Upper lobe of left lung (tissue), 6 donors: Measurements from ENCODE around the gene GFOD1. TPM values are rescaled to one million over a fixed set of nuclear protein-coding genes. Genes with fewer than 3 reads are reported as not detected.
A peak's percentile ranks its signal among the peaks of the same experiment; 100 is the strongest.

Experiments
- ATAC-seq, 2 donors: fragments of 200-7000 bp; cut with Tn5 transposase; one replicate each; pipeline ENCODE4 v1.9.1; 2022; ENCODE audit warnings: mild to moderate bottlenecking in 2 of 2, moderate library complexity in 2 of 2; ENCODE audit not compliant: low FRiP score in 2 of 2
- DNase-seq, 2 donors: peaks; one replicate each; pipeline ENCODE4 v3.0.0-alpha.2; 2019 to 2020
- H3K27ac ChIP-seq, 4 donors: fragments of 200-600 bp; sonication (generic); one replicate each; pipeline ENCODE4 v1.5.1; 2016 to 2019
- H3K27me3 ChIP-seq, 4 donors: fragments of 200-600 bp; sonication (generic); one replicate each; pipeline ENCODE4 v1.5.1; 2017 to 2019
- H3K36me3 ChIP-seq, 4 donors: fragments of 200-600 bp; sonication (generic); one replicate each; pipeline ENCODE4 v1.5.1; 2016 to 2019
- H3K4me1 ChIP-seq, 4 donors: fragments of 200-600 bp; sonication (generic); one replicate each; pipeline ENCODE4 v1.5.1; 2018 to 2019
- H3K4me3 ChIP-seq, 4 donors: fragments of 200-600 bp; sonication (generic); one replicate each; pipeline ENCODE4 v1.5.1; 2017 to 2019; ENCODE audit warnings: mild to moderate bottlenecking in 2 of 4, moderate library complexity in 1 of 4
- H3K9me3 ChIP-seq, 4 donors: fragments of 200-600 bp; sonication (generic); one replicate each; pipeline ENCODE4 v1.5.1; 2018 to 2019
- EP300 ChIP-seq, 4 donors: sonication (generic); formaldehyde crosslinking; IDR thresholded peaks; one replicate each; pipeline ENCODE4 v1.5.1; 2017; ENCODE audit warnings: antibody characterized with exemption in 4 of 4, control low read depth in 2 of 4
- POLR2A ChIP-seq, 4 donors: fragments of 450-650 bp; IDR thresholded peaks; one replicate each; pipeline ENCODE4 v1.5.1; 2016 to 2017; ENCODE audit warnings: antibody characterized with exemption in 4 of 4, mild to moderate bottlenecking in 2 of 4
- POLR2AphosphoS5 ChIP-seq, 2 donors: sonication (generic); formaldehyde crosslinking; IDR thresholded peaks; one replicate each; pipeline ENCODE4 v1.5.1; 2017; ENCODE audit warnings: antibody characterized with exemption in 2 of 2
- WGBS, 2 donors: methylation state at CpG; one replicate each; pipeline ENCODE4 v1.1.5; 2017 to 2018; 5-methylcytosine and 5-hydroxymethylcytosine counted together
- total RNA-seq, 6 donors: library from RNA; depleted of rRNA in 4 of 6; stranded (reverse); fragments of >200 nt in 4 of 6; gene quantifications; one replicate each; pipeline versions ENCODE4 v1.1.0 to v1.2.1, GENCODE V29; 2016 to 2021
- TF ChIP-seq, protein P1 (sequence below), 6 experiments: fragments of 450-650 bp in 4 of 6; fragments of 200-600 bp in 2 of 6; sonication (generic) in 2 of 6; IDR thresholded peaks; one replicate each; pipeline ENCODE4 v1.5.1; 2016 to 2019; ENCODE audit warnings: antibody characterized with exemption in 6 of 6
- donor health status: DM: no; HTN: no; CAD: no; lungs with moderate emphysema.
- donor health status: DM: no; HTN: yes; CAD: no; lungs with severe emphysema.

The GFOD1 gene
- total RNA-seq, 6 donors from 2014 or later, result 22.8 to 37.7 (median 25.8) TPM

DNA sequence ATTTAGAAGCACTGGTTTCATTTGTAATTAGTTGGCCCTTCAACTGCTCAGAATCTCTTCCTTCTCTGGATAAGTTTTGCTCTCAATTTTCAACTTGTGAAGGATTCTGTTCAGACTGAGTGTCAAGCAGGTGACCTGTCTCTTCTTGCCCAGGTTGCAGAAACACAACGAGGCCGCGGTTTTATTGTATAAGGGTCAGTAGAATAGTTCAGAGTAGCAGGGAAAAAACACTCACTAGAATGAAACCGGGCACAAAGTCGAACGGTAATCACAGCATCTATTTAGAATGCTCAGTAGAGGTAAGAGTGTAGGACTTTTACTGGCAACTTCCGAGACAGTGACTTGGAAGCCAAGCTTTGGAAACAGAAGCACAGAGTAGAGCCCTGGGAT is 17.9 kb upstream of the GFOD1 start:
- no peak for DNase-seq
- TF ChIP-seq, protein P1, sequence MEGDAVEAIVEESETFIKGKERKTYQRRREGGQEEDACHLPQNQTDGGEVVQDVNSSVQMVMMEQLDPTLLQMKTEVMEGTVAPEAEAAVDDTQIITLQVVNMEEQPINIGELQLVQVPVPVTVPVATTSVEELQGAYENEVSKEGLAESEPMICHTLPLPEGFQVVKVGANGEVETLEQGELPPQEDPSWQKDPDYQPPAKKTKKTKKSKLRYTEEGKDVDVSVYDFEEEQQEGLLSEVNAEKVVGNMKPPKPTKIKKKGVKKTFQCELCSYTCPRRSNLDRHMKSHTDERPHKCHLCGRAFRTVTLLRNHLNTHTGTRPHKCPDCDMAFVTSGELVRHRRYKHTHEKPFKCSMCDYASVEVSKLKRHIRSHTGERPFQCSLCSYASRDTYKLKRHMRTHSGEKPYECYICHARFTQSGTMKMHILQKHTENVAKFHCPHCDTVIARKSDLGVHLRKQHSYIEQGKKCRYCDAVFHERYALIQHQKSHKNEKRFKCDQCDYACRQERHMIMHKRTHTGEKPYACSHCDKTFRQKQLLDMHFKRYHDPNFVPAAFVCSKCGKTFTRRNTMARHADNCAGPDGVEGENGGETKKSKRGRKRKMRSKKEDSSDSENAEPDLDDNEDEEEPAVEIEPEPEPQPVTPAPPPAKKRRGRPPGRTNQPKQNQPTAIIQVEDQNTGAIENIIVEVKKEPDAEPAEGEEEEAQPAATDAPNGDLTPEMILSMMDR (IDR thresholded peaks at IDR 0.05), result no peak
- no peak for TF ChIP-seq POLR2AphosphoS5 (IDR thresholded peaks at IDR 0.05)
- TF ChIP-seq POLR2A (IDR thresholded peaks at IDR 0.05), result no peak
- no peak for TF ChIP-seq EP300 (IDR thresholded peaks at IDR 0.05)
- WGBS, 2 donors, result 88 to 94% methylated on average over 7 of the region's 7 CpGs
- no peak overlapping the region for H3K27ac ChIP-seq
- no peaks in the 10 kb centered on the region for H3K27me3 ChIP-seq
- no peaks in the 10 kb centered on the region for H3K36me3 ChIP-seq
- no peaks in the 10 kb centered on the region for H3K9me3 ChIP-seq
- ATAC-seq, result no peak
- no peak overlapping the region for H3K4me3 ChIP-seq
- peaks cover 0 to 6% (median 0%) of the 10 kb centered on the region in 4 donors for H3K4me1 ChIP-seq

DNA sequence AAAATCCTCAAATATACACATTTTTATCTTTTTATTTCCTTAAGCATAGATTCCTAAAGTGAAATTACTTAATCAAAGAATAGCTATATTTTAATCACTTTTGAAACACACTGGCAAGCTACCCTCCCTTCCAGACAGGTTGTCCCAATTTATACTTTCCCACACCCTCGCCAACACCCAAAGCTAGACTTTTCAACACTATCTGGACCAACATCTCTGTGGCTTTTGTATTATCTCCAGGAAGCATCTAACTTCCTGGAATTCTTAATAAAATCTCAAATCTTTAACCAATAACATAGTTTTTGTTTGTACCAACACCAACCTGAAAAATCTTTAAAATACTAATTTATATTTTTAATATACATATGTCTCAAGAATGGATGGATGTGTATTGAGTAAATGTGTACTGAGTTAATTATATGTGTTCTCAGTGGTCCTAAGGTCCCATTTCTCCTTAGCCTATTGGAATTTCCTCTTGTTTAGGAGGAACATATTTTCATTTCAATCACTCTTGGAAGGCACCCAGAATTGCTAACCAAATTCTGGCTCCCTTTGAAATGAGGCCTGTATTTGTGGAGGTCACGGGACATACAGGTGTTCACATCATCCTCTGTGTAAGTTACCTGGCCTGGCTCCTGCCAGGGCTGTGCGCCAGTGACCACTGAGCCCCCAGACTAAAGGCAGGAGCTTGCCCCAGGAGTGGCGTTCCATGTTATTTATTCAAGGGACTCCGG is 17.4 kb upstream of the GFOD1 start:
- WGBS, 2 donors, result 64 to 66% methylated on average over 5 of the region's 5 CpGs
- Histone ChIP-seq H3K36me3 (no peaks in the 10 kb centered on the region), H3K4me1 (peaks cover 0 to 6% (median 0%) of the 10 kb centered on the region in 4 donors), H3K27me3 (no peaks in the 10 kb centered on the region), H3K4me3 (no peak overlapping the region), H3K27ac (peak overlapping the region in 1 of 4 donors; percentile 7), H3K9me3 (no peaks in the 10 kb centered on the region)
- DNase-seq (no peak), ATAC-seq (no peak)
- no peak for TF ChIP-seq POLR2AphosphoS5 (IDR thresholded peaks at IDR 0.05)

DNA sequence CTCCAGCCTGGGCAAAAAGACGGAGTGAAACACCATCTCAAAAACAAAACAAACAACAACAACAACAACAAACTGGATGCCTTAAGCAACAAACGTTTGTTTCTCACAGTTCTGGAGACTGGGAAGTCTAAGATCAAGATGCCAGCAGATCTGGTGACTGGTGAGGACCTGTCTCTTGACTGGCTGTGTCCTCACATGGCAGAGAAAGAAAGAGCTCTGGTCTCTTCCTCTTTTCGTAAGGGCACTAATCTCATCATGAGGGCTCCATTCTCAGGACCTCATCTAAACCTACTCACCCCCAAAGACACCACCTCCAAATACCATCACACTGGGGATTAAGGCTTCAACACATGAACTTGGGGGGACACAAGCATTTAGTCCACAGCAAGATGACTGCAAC is 13.5 kb upstream of the GFOD1 start:
- Histone ChIP-seq H3K36me3 (no peaks in the 10 kb centered on the region), H3K4me3 (no peak overlapping the region), H3K4me1 (peaks cover 0 to 4% (median 1%) of the 10 kb centered on the region in 4 donors), H3K9me3 (no peaks in the 10 kb centered on the region), H3K27ac (no peak overlapping the region), H3K27me3 (no peaks in the 10 kb centered on the region)
- WGBS, 2 donors, result 84 to 85% methylated on average over 3 of the region's 3 CpGs
- ATAC-seq (no peak), DNase-seq (no peak)
- no peak for TF ChIP-seq POLR2AphosphoS5 (IDR thresholded peaks at IDR 0.05)
- TF ChIP-seq, protein P1 (IDR thresholded peaks at IDR 0.05), result no peak
- no peak for TF ChIP-seq EP300 (IDR thresholded peaks at IDR 0.05)
- TF ChIP-seq POLR2A (IDR thresholded peaks at IDR 0.05), result no peak

DNA sequence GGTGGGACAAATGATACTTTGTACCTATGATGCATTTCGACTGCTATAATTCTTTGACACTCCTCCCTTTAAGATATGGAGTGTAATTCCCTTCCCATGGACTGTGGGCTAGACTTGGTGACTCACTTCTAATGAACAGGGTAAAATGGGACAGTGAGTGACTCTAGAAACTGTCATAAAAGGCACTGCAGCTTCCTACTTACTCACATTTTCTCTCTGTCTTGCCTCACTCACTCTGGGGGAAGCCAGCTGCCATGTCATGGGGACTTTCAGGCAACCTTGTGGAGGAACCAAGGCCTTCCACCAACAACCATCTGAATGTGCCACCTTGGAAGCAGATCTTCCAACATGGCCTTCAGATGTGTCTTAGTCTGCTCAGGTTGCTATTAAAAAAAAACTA is 12.9 kb upstream of the GFOD1 start:
- no peak for DNase-seq
- Histone ChIP-seq H3K27me3 (no peaks in the 10 kb centered on the region), H3K36me3 (no peaks in the 10 kb centered on the region), H3K4me1 (peaks cover 0 to 4% (median 1%) of the 10 kb centered on the region in 4 donors), H3K9me3 (no peaks in the 10 kb centered on the region), H3K4me3 (no peak overlapping the region), H3K27ac (no peak overlapping the region)
- ATAC-seq, result no peak
- TF ChIP-seq, protein P1 (IDR thresholded peaks at IDR 0.05), result no peak
- no peak for TF ChIP-seq POLR2A (IDR thresholded peaks at IDR 0.05)
- TF ChIP-seq EP300 (IDR thresholded peaks at IDR 0.05), result no peak
- no peak for TF ChIP-seq POLR2AphosphoS5 (IDR thresholded peaks at IDR 0.05)
- 88 to 94% methylated on average over 1 of the region's 1 CpG for WGBS, 2 donors

DNA sequence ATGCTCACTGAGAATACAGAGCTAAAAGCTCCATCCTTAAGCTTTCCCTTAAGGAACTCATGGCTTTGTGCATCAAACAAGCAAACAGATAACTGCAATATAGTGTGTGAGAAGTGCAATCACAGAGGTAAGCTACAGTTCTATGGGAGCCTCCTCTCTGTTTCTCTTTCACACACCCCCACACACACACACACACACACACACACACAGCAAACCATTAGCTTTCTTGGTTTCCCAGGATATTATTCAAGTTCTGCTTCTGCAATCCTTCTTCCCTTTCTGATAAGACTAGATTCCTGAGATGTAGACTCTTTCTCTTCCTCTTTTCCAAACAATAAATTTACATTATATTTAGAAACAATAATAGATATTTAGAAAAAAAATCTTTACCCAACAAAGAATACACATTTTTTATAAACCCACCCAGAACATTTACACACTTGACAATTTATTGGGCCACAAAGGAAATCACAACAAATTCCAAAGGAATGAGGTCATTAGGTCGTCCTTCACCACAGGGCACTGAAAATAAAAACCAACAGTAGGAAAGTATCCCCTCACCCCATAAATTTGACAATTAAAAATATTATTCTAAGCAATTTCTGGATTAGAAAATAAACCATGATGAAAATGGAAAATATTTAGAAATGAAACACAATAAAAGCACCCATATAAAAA is 9.3 kb upstream of the GFOD1 start:
- no peak for ATAC-seq

More for the DNA sequence above, 9.3 kb upstream of the GFOD1 start:
- no peak for TF ChIP-seq POLR2AphosphoS5 (IDR thresholded peaks at IDR 0.05)
- TF ChIP-seq POLR2A (IDR thresholded peaks at IDR 0.05), result no peak
- no peak for TF ChIP-seq EP300 (IDR thresholded peaks at IDR 0.05)
- TF ChIP-seq, protein P1 (IDR thresholded peaks at IDR 0.05), result no peak
- DNase-seq, result no peak
- Histone ChIP-seq H3K27me3 (no peaks in the 10 kb centered on the region), H3K4me1 (peaks cover 0 to 4% (median 1%) of the 10 kb centered on the region in 4 donors), H3K27ac (no peak overlapping the region), H3K9me3 (no peaks in the 10 kb centered on the region), H3K4me3 (no peak overlapping the region), H3K36me3 (no peaks in the 10 kb centered on the region)
- 23 to 30% methylated on average over 1 of the region's 1 CpG for WGBS, 2 donors
